GM21717 (cell line): ENCODE data around the gene CXCL1.
"Not testable (repeated sequence)": the region's sequence is repeated elsewhere in the genome, so short reads cannot be mapped to it uniquely, and the experiment has no call there.

ENCODE experiments used
- ATAC-seq: cut with Tn5 transposase; IDR thresholded peaks from one replicate; pipeline ENCODE4 v1.9.1; 2021; ENCODE audit warnings: mild to moderate bottlenecking, moderate library complexity; ENCODE audit not compliant: unreplicated experiment

CXCL1 gene

DNA sequence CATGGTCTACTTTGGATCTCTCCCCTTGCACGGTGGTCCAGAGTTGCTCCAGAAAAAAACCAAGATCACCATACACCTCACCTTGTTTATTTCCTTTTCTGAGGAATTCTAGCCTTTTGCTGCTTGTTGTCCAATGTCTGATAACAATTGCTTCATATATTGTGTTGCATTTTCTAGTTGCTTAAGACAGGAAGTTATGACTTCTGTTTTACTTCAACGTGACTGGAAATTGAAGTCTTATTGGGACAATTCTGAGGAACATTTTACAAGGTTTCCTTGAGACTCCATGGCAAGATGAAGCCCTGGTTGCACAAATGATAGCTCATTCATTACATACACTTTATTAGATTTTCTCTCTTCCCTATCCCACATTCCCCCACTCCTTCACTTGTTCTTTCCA, 5.2 kb downstream of the CXCL1 start:
- ATAC-seq, result no peak

DNA sequence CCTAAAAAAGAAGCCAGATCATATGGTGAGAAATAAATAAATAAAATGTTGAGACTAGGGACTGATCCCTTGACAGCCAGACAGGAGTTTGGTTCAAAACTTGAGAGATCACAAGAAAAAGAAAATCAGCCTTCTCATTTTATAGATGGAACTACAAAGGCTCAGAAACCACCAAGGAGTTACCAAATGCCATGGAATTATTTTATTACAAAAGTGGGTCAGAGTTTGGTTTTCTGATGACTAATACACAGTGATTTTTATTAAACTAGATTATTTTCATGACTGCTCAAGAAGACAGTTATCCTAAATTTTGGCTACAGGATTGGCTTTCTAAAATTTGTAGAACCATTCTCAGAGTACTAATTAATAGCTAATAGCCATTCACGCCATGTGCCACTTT, 6.2 kb downstream of the CXCL1 start:
- no peak for ATAC-seq

DNA sequence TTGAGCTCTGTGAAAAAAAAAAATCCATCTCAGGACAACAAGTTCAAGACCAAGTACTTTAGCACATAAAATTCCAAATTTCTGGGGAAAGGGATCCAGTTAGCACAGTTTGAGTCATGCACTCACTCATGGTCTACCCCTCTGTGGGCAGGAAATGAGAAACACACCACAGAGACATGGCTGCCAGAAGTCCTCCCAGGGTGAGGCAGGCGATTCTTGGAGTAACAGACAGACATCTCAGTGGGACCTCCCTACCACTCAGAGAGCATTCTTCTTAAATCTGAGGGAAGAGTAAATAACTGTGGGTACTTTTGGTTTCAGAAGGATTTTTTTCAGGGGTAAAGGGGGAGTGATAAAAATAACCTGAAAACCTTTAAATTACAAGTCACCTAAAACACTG, 14.1 kb downstream of the CXCL1 start:
- no peak for ATAC-seq

DNA sequence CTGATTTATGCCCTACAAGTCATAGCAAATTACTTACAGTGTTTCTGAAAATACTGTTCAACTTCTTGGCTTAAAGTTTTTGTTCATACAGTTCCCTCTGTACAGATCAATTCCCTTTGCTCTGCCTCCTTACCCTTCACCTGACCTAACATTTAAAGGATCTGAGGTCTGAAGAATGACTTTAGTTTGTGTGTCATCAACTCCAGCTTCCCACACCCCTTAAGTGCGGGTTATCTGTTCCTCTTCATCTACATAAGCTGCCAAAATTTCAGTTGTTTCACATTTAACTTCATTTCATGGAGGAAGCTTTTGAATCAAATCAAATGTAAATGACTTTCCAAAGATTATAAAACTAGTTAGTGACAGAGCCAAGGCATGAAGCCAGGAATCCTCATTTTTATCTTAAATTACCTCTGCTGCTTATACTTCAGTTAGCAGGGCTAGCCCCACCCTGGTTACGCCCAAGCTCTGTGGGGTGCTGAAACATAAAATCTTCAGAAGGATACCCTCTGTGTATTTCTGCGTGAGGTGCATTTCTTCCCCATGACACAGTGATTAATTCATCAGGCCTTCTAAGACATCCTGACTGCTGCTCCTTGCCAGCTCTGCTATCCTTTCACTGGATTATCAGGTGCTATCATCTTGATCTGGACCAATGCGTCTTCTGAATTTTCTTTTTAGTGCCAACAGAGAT, 16.5 kb downstream of the CXCL1 start:
- ATAC-seq, result no peak

DNA sequence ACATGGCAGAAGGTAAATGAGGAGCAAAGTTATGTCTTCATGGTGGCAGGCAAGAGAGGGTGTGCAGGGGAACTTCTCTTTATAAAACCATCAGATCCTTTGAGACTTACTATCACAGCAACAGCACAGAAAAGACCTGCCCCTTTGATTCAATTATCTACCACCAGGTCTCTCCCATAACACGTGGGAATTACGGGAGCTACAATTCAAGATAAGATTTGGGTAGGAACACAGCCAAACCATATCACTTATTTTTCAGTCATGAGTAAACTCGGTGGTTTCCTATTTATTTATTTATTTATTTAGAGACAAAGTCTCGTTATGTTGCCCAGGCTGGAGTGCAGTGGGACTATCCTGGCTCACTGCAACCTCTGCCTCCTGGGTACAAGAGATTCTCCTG, 22.1 kb downstream of the CXCL1 start:
- no peak for ATAC-seq

DNA sequence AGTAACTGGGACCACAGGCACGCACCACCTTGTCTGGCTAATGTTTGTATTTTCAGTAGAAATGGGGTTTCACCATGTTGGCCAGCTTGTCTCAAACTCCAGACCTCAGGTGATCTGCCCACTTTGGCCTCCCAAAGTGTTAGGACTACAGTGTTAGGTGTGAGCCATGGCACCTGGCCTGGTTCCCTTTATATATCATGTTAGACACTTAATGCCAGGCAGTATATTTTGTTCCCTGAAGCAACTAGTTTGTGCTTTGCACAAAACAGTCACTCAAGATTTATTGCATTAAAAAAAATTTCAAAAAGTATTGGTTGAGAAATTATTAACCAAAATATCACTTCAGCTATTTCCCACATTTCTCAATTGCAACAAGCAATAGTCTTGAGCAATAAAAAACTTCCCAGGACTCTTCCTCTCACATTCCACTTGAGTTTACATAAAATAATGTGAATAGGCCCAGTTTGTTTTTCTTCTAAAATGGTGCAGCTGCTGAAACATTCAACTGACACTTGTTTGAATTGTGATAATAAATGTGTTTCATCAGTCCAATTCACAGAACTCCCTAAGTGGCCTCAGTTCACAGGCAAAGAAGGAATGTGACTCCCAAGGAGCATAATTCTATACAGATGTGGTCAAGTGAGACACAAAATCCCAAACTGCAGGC, 22.7 kb downstream of the CXCL1 start:
- ATAC-seq, result no peak

DNA sequence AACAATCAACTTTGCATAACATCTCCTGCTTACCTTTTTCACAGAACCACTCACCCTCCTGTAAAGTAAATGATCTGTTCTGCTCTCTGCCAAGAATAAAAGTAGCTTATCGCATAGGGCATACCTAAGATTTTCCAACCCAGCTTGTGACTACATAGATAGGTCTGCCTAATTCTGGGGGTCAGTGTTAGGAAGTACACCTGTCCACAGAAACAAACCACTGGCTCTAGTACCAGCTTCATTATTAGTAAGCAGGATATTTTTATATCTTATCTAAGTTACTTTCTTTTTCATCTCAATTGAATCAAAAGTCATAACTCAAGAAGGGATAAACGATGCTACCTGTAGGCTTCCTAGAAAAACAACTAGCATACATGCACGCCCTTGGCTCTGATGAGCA, 23.8 kb downstream of the CXCL1 start:
- no peak for ATAC-seq

DNA sequence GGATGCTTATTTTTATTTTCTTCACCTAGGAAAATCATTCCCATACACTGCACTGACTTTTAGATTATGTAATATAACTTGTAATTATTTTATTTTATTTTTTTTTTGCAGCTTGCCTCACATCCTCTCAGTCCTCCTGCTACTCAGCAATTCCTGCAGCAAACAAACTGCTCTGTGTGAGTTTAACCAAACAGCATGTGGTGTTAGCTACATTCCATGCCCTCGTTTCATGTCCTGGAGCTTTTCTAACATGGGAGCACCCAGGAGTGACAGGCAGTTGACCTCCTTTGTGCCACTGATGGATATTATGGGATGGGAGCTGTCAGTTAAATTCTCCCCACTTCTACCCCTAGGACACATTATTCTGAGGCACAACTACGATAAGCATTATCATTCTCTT, 24.8 kb downstream of the CXCL1 start:
- no peak for ATAC-seq

DNA sequence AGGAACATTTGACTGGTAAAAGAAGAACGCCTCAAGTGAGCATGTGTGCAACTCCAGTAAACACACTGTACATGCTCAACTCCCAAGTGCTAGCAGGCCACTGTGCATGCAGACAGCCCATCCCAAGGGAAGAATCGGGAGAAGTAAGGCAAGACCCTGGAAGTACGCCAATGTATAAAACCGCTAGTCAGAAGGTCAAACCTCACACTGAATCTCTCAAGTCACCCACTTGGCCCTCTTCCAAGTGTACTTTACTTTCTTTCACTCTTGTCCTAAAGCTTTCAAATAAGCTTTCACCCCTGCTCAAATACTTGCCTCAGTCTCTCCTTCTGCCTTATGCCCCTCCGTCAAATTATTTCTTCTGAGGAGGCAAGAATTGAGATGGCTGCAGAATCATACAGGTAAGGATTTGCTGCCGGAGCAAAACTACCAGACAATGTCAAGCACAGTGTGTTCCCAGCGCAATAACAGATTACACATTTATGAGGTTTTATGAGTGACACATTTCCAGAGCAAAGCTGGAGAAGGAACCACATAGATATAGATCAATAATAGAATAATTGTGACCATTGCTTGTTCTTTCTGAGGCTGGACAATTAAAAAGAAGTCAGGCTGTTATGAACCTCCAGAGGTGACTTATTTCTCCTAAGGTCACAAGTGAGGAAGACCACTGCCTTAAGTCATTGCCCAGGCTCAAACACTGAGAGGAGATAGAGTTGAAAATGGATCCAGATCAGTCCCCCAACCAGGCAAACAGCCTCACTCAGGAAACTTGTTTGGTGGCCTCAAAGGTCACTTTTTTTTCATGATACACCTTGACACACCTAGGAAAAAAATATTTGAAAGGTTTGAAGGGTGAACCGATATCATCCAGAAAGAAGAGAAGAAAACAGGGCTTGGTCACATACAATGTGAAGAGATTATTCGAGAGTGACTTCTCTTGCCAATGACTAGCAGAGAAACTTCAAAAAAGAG, 26.3 kb downstream of the CXCL1 start:
- no peak for ATAC-seq

DNA sequence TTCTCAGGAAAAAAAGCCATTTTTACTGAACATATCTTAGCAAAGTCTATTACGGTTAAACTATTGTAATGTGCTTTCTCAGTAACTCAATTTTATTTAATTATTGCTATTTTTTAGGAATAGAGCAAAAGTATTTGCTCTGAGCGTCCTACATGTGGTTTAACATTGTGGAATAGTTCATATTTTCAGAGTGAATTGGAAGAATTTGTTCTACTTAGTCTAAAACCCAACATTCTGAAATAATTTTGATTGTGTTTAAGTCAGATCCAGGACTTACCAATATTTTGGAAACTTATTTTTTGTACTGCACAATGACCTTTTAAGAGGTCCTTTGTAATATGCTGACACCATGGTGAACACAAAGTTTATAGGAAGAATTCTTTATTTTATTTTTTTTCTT, 27.2 kb downstream of the CXCL1 start:
- no peak for ATAC-seq

DNA sequence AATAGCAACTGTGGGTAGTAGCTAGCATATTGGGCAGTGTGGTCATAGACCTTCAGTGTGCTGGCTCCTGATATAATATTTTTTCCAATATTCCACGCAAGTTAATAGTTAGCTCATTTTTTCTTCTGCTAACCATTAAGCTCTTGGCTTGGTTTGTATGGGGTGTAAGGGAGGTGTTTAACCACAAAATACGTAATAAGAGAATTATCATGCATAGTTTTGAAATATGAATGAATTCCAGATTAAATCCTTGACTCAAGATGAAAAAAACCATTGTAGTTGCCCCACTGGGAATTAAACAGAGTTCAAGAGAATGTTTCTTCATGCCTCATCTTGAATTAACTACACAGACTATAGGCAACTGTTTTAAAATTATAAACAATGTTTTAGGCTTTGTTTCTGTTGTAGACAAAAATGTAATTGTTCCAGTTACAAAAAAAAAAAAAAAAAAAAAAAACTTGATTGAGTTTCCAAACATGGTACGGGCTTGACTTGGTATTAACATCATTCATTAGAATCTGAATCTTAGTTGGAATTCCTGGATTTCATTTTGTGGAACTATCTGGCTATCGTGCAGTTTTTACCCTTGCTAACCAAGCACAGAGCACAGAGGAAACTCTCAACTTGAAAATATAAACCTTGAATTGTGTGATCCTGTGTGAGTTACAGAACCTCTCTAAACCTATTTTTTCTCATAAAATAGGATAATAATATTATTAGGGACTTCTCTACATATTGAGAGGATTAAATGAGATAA, 28.4 kb downstream of the CXCL1 start:
- no peak for ATAC-seq

DNA sequence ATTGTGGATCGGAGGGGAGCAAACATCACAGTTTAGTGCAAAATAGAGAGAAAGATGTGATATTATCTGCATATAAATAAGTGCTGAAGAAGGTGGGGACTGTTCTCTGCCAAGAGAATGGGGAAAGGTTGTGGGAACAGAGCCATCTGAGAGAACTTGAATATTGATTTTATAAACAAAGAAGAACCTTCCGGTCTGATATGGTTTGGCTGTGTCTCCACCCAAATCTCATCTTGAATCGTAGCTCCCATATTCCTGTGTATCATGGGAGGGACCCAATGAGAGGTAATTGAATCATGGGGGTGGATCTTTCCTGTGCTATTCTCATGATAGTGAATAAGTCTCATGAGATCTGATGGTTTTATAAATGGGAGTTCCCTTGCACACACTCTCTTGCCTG, 30.1 kb downstream of the CXCL1 start:
- not testable (repeated sequence) for ATAC-seq

DNA sequence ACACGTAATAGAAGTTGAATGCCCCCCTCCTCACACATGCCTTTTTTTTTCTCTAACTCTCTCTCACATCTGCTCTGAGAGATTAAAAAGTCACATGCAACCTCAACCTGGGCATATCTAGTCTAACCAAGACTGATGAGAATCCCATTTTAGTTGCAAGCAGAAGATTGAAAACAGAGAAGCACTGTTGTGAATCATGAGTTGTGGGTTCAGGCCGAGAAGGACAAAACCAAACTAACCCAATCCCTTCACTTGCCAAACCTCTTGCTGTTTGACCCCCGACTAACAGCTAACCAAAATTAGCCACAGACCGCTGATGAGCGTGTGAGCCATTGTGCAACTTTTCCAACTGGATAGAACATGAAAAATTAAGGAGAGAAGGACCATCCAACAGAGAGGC, 31.8 kb downstream of the CXCL1 start:
- no peak for ATAC-seq

DNA sequence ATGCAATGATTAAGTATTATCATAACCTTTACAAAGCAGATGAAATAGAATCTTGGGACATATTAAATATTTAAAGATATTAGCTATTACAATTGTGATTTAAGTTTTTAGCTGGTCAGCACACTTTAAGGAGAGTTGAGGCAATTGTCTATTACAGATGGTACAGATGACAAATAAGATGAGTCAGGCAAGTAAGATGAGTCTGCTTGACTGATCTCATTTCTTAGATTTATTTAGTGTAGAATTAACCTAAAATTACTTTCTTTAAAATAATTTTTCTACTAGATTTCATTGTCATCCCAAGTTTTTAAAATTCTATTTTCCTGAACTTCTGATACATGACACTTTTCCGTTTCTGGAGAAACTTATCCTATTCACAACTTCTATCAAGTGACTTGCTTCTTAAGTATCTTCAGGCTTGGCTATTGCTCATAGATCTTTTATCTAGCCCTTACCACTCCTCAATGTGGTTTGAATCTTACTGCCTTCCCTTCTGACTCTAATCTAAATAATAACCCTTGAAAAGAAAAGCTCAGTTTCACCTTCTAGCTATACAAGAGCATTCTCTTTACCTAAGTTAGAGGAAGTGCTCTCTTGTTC, 32.9 kb downstream of the CXCL1 start:
- no peak for ATAC-seq

DNA sequence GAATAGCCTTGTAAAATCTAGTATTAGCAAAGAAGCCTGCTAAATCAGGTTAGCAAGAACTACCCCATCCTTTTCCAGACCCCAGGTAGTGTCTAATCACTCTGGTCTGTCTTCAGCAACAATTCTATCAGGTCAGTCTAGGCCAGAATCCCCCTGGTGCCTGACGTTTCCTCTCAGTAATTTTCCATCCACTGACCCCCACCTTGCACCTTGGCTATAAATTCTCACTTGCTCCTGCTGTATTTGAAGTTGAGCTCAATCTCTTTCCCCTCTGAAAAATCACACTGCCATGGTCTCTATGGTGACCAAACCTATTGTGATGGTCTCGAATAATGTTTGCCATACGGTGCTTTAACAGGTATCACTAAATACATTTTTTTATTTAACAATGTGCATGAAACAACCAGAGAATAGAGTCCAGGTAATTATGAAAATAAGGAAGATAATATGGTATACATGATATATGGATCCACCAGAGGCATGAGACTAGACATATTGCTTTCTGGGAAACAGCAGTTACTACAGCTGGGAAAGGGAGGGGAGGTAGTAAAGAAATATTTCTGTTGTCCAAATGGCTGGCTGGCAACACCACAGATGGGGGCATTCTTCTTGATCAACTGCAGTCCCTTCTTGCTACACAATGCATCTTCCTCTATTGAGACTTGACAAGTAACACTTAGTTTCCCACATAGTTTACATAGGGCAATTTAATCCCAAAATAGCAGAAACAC, 33.8 kb downstream of the CXCL1 start:
- no peak for ATAC-seq

DNA sequence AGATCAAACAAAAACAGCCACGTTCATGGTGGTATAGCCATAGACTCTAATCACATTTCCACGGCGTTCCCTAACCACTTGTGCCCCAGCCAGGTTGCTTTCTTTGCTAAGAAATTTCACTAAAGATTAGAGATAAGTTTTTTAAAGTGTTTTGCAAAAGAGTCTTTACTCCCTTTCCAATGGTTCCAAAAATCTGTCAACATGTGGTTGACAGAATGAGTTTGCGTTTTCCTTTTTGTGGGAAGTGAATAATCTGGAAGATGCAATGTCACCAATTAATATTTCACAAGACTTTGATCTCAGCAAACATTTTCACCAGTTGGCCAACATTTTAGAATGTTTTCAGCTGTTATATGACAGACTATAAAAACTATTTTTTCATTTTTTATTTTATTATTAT, 35.3 kb downstream of the CXCL1 start:
- no peak for ATAC-seq

DNA sequence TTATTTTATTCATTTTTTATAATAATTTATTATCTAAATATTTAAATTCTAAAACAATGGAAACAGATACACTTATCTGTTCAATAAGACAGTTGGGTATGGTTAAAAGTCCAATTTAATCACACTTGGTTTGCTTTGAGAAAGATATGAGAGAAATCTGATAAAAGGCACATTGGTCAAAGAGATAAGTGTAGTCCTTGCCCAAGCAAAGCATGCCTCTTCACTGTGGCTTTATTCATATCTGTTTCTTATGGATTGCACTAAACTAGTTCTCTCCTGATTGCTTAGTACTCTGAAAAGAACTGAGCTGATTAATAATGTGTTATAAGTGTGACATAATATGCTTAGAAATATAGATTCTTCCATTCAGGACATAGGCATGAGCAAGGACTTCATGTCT, 39.8 kb downstream of the CXCL1 start:
- no peak for ATAC-seq

DNA sequence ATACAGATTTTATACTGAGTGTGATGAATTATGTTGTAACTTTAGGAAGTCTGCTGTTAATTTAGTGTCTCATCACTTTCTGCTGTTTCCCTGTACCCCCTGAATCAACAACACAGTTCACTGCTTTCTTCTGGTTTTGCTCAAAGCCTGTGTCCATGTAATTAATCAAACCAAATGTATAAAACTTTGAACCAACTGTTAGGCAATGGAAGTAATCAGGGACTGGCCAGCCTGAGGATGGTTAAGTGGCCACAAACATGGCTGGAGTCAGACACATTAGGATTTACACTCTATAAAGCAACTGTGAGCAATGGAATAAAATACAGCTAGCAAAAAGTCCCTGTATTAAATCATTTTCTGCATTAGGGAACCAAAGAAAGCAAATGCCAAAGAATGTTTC, 42.6 kb downstream of the CXCL1 start:
- ATAC-seq, result no peak

DNA sequence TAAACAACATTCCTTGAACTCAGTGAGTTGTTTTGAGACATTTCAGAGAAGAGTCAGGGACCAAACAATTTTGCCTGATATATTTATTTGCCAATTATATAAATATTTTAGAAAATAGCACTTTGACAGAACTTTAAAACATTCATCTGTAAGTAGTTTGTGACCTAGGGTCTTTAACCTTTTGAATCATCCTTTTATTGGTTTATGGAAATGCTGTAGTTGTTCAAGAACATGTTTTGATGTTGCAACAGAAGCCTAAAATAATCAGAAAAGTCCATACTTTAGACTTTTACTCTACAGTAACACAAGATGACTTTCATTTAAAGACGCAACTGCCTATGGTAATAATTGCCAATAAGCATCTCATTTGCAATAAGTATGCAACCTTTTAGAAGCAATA, 43.0 kb downstream of the CXCL1 start:
- no peak for ATAC-seq

DNA sequence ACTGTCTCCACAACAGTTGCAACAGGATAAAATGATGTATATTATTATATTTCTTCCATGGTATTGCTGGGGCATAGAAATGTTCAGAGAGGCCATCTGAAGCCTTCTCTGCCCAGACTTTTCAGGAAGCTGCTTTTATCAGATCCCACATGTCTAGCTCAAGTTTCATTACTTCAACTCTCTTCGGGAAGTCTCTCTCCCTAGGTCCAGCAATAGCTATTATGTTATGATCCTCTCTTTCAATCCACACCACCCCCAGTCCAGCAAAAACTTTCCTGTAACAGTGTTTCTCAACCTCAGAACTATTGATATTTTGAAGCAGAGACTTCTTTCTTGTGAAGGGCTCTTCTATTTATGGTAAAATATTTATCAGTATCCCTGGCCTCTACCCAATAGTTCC, 44.9 kb downstream of the CXCL1 start:
- ATAC-seq, result no peak
